Loucy (cell line): ENCODE measurements around the gene C16orf74.

Experiments
- H2AFZ ChIP-seq: fragments of 200-600 bp; sonication (generic); 2 replicates; pipeline ENCODE4 v1.6.0; 2016; ENCODE audit warnings: antibody characterized with exemption, mild to moderate bottlenecking, low read length, moderate library complexity
- H3F3A ChIP-seq: fragments of 200-600 bp; 2 replicates; pipeline ENCODE4 v1.6.0; 2016; ENCODE audit warnings: antibody characterized with exemption, low read depth, mild to moderate bottlenecking
- H3K27me3 ChIP-seq: fragments of 200-600 bp; sonication (generic); 2 replicates; pipeline ENCODE4 v1.6.1; 2014; ENCODE audit warnings: low read length, mild to moderate bottlenecking; ENCODE audit not compliant: insufficient read depth, poor library complexity, severe bottlenecking
- H3K36me3 ChIP-seq: fragments of 200-600 bp; sonication (generic); 2 replicates; pipeline ENCODE4 v1.6.1; 2016; ENCODE audit warnings: low read length; ENCODE audit not compliant: insufficient read depth
- H3K4me1 ChIP-seq: fragments of 200-600 bp; sonication (generic); 2 replicates; pipeline ENCODE4 v1.5.1; 2014; ENCODE audit warnings: low read length, mild to moderate bottlenecking; ENCODE audit not compliant: insufficient read depth, poor library complexity, severe bottlenecking
- H3K4me2 ChIP-seq: fragments of 200-600 bp; sonication (generic); 2 replicates; pipeline ENCODE4 v1.6.0; 2014; ENCODE audit warnings: antibody characterized with exemption, low read length, low read depth, mild to moderate bottlenecking; ENCODE audit not compliant: poor library complexity, severe bottlenecking
- H3K4me3 ChIP-seq: fragments of 200-600 bp; sonication (generic); 2 replicates; pipeline ENCODE4 v1.5.1; 2014; ENCODE audit warnings: low read length, mild to moderate bottlenecking, mixed read lengths; ENCODE audit not compliant: poor library complexity, severe bottlenecking
- H3K79me2 ChIP-seq: fragments of 200-600 bp; sonication (generic); 2 replicates; pipeline ENCODE4 v1.6.1; 2014; ENCODE audit warnings: low read length; ENCODE audit not compliant: insufficient read depth
- H3K9ac ChIP-seq: fragments of 200-600 bp; sonication (generic); 2 replicates; pipeline ENCODE4 v1.6.0; 2014; ENCODE audit warnings: mild to moderate bottlenecking, low read depth, low read length, moderate library complexity; ENCODE audit not compliant: poor library complexity, severe bottlenecking
- H3K9me2 ChIP-seq: fragments of 200-600 bp; sonication (generic); replicated peaks from 2 replicates; pipeline ENCODE4 v1.6.1; 2016; ENCODE audit warnings: low read depth, low read length, mixed read lengths
- H3K9me3 ChIP-seq: fragments of 200-600 bp; sonication (generic); 2 replicates; pipeline ENCODE4 v1.6.1; 2014; ENCODE audit warnings: mild to moderate bottlenecking, antibody characterized with exemption, low read length, low read depth; ENCODE audit not compliant: insufficient read depth
- H4K20me1 ChIP-seq: fragments of 200-600 bp; sonication (generic); 2 replicates; pipeline ENCODE4 v1.6.0; 2014; ENCODE audit warnings: antibody characterized with exemption, low read length, mild to moderate bottlenecking; ENCODE audit not compliant: insufficient read depth, poor library complexity, severe bottlenecking
- CTCF ChIP-seq: fragments of 200-600 bp; sonication (generic); conservative IDR thresholded peaks from 2 replicates; pipeline ENCODE4 v1.5.1; 2014; ENCODE audit warnings: mild to moderate bottlenecking, antibody characterized with exemption, low read length
- EZH2phosphoT487 ChIP-seq: fragments of 200-600 bp; IDR thresholded peaks from 2 replicates; pipeline ENCODE4 v1.6.1; 2018; ENCODE audit warnings: antibody characterized with exemption, mild to moderate bottlenecking, moderate library complexity, borderline replicate concordance

Gene C16orf74

GRCh38 chr16:85704900-85705846, 45.7 kb downstream of the C16orf74 start:
- Histone ChIP-seq H3K9me2 (no peaks in the 10 kb centered on the region), H3F3A (no peaks in the 10 kb centered on the region), H3K79me2 (no peaks in the 10 kb centered on the region), H3K4me3 (no peak overlapping the region), H2AFZ (no peak overlapping the region), H3K4me2 (no peak overlapping the region), H3K27me3 (no peaks in the 10 kb centered on the region), H3K9me3 (no peaks in the 10 kb centered on the region), H3K4me1 (no peaks in the 10 kb centered on the region), H4K20me1 (no peaks in the 10 kb centered on the region), H3K36me3 (no peaks in the 10 kb centered on the region), H3K9ac (no peak overlapping the region)
- TF ChIP-seq CTCF, result no peak
- no peak for TF ChIP-seq EZH2phosphoT487

GRCh38 chr16:85704011-85704410, 46.9 kb downstream of the C16orf74 start:
- Histone ChIP-seq H3K4me1 (no peaks in the 10 kb centered on the region), H3K36me3 (no peaks in the 10 kb centered on the region), H3K9ac (no peak overlapping the region), H3K27me3 (no peaks in the 10 kb centered on the region), H2AFZ (no peak overlapping the region), H3K4me3 (no peak overlapping the region), H4K20me1 (no peaks in the 10 kb centered on the region), H3K9me2 (no peaks in the 10 kb centered on the region), H3F3A (no peaks in the 10 kb centered on the region), H3K79me2 (no peaks in the 10 kb centered on the region), H3K4me2 (no peak overlapping the region), H3K9me3 (no peaks in the 10 kb centered on the region)
- TF ChIP-seq EZH2phosphoT487 (no peak), CTCF (no peak)

- H2AFZ ChIP-seq, result no peak overlapping the region
- H3K79me2 ChIP-seq, result no peaks in the 10 kb centered on the region
- no peaks in the 10 kb centered on the region for H3K36me3 ChIP-seq
- no peaks in the 10 kb centered on the region for H3K9me2 ChIP-seq
- H3K4me3 ChIP-seq, result no peak overlapping the region
- H4K20me1 ChIP-seq, result no peaks in the 10 kb centered on the region
- H3K4me1 ChIP-seq, result no peaks in the 10 kb centered on the region
- no peaks in the 10 kb centered on the region for H3F3A ChIP-seq
- no peaks in the 10 kb centered on the region for H3K9me3 ChIP-seq
- no peak overlapping the region for H3K4me2 ChIP-seq
- no peak for TF ChIP-seq CTCF
- TF ChIP-seq EZH2phosphoT487, result no peak
- H3K9ac ChIP-seq, result no peak overlapping the region
- H3K27me3 ChIP-seq, result no peaks in the 10 kb centered on the region
Measured at GRCh38 chr16:85699628-85700027, 51.3 kb downstream of the C16orf74 start.
